Effector memory CD8-positive, alpha-beta T cell (primary cell): ENCODE results near the gene ETNK2.
A peak's percentile ranks its signal among the peaks of the same experiment; 100 is the strongest.

Experiments
- ATAC-seq: fragments of 150-1000 bp; cut with Tn5 transposase; replicated peaks from 2 replicates; pipeline ENCODE4 v1.10.0; 2021; ENCODE audit warnings: mild to moderate bottlenecking, moderate library complexity
- DNase-seq, 3 experiments: peaks; one replicate each; pipeline ENCODE4 v3.0.0; 2021
- H3K27ac Mint-ChIP-seq, 2 donors: one replicate each; pipeline ENCODE4 v1.8.0; 2022; ENCODE audit warnings: mild to moderate bottlenecking in 2 of 2, mixed read lengths in 2 of 2, moderate library complexity in 2 of 2
- H3K27me3 Mint-ChIP-seq, 2 donors: one replicate each; pipeline ENCODE4 v1.8.0; 2022; ENCODE audit warnings: mixed read lengths in 2 of 2
- H3K36me3 Mint-ChIP-seq: one replicate; pipeline ENCODE4 v1.8.0; 2022; ENCODE audit warnings: mild to moderate bottlenecking, moderate library complexity, mixed read lengths; ENCODE audit not compliant: insufficient read depth
- H3K4me1 Mint-ChIP-seq, 2 donors: one replicate each; pipeline ENCODE4 v1.8.0; 2022; ENCODE audit warnings: low read depth in 2 of 2, mixed read lengths in 2 of 2
- H3K4me3 Mint-ChIP-seq, 2 donors: one replicate each; pipeline ENCODE4 v1.8.0; 2022; ENCODE audit warnings: mild to moderate bottlenecking in 2 of 2, mixed read lengths in 2 of 2, moderate library complexity in 2 of 2
- H3K9me3 Mint-ChIP-seq, 2 donors: one replicate each; pipeline ENCODE4 v1.8.0; 2022; ENCODE audit warnings: mixed read lengths in 2 of 2
- total RNA-seq, 9 experiments: gene quantifications; one replicate each; lab custom pipeline; 2026; lab: John Stamatoyannopoulos, UW

The ETNK2 gene, protein sequence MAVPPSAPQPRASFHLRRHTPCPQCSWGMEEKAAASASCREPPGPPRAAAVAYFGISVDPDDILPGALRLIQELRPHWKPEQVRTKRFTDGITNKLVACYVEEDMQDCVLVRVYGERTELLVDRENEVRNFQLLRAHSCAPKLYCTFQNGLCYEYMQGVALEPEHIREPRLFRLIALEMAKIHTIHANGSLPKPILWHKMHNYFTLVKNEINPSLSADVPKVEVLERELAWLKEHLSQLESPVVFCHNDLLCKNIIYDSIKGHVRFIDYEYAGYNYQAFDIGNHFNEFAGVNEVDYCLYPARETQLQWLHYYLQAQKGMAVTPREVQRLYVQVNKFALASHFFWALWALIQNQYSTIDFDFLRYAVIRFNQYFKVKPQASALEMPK
- total RNA-seq: 1.4 to 8.7 (median 4.6) reads per million in 9 experiments

DNA sequence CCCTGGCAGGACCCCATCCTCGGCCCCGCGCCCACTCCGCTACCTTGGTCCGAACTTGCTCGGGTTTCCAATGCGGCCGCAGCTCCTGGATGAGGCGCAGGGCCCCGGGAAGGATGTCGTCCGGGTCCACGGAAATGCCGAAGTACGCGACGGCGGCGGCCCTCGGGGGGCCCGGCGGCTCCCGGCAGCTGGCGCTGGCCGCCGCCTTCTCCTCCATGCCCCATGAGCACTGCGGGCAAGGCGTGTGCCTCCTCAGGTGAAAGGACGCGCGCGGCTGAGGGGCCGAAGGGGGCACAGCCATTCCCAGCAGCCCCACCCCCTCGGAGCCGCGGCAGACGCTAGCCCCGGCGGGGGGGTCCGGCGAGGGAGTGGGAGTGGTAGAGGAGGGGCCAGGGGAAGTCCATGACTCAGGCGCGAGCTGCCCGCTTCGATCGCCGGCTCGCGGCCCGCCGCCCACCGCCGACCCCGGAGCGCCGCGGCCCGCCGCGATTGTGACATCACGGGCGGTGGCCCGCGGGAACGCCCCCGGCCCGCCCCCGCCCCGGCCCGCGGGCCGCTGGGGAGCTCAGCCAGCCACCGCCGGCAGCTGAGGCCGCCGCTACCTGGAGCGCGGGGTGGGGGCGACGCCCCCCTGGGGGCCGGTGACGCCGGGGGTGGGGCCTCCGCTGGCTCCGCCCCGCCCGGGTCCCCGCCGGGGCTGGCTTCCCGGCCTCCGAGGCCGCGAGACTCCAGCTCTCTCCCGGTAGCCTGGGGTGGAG lies at the start of gene ETNK2:
ETNK2 (minus strand) TSS at position 493 of the 758 bp plus-strand sequence; CDS start at position 301, 192 bp downstream.
- H3K27ac Mint-ChIP-seq: peak within 1 kb of the TSS in 1 of 2 donors; percentile 57
- peaks cover 7 to 8% of the 10 kb centered on the region in 2 donors for H3K4me1 Mint-ChIP-seq
- peak; percentile 40 to 65 (median 57) for DNase-seq

DNA sequence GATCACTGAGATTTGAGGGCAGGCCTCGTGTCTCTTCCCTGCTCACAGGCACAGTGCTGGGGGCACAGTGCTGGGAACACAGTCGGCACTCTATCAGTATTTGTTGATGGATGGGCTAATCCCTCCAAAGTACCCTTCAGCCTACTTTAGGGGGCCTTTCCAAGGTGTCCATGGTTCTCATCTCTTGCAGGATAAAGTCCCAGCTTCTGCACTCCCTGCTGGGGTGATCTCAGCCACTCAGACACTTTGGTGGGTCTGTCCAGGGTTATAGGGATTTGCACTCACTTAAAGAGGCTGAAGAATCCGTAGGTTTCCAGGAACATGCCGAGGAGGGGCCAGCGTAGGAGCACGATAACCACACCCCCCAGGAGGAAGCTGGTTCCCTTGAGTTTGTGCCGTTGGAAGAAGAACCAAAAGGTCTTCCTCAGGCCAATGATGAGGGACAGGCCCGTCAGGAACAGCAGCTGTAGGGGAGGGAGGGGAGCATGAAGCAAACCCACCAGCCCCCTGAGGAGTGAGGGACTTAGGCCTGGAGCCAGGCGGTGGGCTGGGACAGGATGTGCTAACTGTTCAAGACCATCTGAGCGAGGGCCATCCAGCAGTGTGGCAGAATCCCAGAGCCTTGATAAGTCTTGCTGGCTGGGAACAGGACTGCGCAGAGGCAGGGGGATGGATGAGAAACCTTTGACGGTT lies 49.6 kb upstream of the ETNK2 start:
- DNase-seq: no peak
- peaks cover 0 to 10% of the 10 kb centered on the region in 2 donors for H3K4me1 Mint-ChIP-seq
- no peaks in the 10 kb centered on the region for H3K9me3 Mint-ChIP-seq
- H3K4me3 Mint-ChIP-seq: no peak overlapping the region
- H3K36me3 Mint-ChIP-seq: no peaks in the 10 kb centered on the region
- H3K27me3 Mint-ChIP-seq: peaks cover 51 to 66% of the 10 kb centered on the region in 2 donors
- no peak for ATAC-seq
- no peak overlapping the region for H3K27ac Mint-ChIP-seq

More for the DNA sequence above, at the start of gene ETNK2:
- Mint-ChIP-seq H3K9me3 (no peaks in the 10 kb centered on the region), H3K27me3 (peaks cover 0 to 23% of the 10 kb centered on the region in 2 donors), H3K36me3 (peaks cover 3% of the 10 kb centered on the region), H3K4me3 (peak within 1 kb of the TSS; percentile 71 to 77)
- peak; percentile 85 for ATAC-seq

DNA sequence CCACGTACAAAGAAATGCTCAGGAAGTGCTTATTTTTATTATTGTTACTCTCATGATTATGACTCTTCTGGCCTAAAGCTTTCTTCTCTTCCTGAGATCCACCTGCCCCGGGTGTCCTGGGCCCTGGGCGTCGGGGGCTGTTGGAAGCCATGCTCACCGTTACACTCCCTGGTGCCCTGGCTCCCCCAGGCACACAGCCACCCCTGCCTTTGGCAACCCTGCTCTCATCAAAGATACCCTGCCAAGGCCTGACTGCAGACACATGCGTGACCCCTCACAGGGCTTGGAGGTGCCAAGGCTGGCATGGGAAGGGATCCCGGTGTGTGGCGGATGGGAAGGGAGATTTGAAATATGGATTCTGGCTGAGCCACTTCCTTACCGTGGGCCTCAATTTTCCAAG lies 47.7 kb upstream of the ETNK2 start:
- no peaks in the 10 kb centered on the region for H3K9me3 Mint-ChIP-seq
- H3K4me3 Mint-ChIP-seq: no peak overlapping the region
- ATAC-seq (no peak), DNase-seq (no peak)
- no peaks in the 10 kb centered on the region for H3K36me3 Mint-ChIP-seq
- peaks cover 32 to 47% of the 10 kb centered on the region in 2 donors for H3K27me3 Mint-ChIP-seq
- H3K4me1 Mint-ChIP-seq: peaks cover 0 to 17% of the 10 kb centered on the region in 2 donors
- no peak overlapping the region for H3K27ac Mint-ChIP-seq

DNA sequence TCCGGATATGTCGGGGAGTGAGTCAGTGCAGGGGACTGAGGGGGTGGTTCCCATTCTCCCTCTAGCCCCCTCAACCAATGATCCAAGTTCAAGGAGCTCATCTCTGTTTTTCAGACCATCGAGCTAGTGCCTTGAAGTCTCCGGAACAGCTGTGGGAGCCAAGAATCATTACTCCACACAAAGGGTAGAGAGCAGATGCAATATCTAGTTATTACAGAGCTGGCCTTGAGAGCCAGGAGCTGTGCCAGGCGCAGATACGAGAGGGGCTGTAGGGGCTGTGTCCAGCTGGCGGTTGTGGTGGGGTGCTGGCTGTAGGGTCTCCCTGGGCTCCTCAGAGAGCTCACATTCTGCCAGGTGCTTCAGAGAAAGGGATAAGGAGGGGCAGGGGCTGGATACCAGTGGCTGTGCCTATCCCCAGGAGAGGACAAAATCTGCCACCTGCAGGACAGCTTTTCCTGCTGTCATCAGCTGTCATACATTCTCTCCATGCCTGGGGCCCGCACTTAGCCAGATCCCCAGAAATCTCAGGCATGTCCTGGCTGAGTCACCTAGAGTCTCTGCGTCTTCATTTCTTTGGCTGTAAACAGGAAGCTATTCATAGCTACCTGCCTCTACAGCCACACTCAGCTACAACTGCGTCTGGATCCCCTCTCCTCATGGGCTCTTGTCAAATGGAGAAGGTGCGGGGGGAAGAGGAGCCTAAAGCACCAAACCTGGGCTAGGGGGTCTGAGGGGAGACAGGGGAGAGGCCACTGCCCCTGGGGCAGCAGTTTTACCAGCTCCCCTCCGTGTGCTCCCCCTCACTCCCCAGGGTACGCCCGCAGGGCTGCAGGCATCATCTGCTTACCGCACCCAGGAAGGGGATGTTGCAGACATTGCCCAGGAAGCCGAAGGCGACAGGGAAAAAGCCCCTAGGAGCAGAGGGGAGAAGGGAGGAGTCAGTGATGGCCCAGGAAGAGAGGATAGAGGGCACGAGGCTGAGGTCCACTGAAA lies 46.8 kb upstream of the ETNK2 start:
- Mint-ChIP-seq H3K4me1 (peaks cover 0 to 20% of the 10 kb centered on the region in 2 donors), H3K27ac (peak overlapping the region in 1 of 2 donors; percentile 7), H3K36me3 (no peaks in the 10 kb centered on the region), H3K4me3 (peak overlapping the region in 1 of 2 donors; percentile 17), H3K9me3 (no peaks in the 10 kb centered on the region), H3K27me3 (peaks cover 24 to 38% of the 10 kb centered on the region in 2 donors)
- peak; percentile 63 for ATAC-seq
- DNase-seq: no peak

DNA sequence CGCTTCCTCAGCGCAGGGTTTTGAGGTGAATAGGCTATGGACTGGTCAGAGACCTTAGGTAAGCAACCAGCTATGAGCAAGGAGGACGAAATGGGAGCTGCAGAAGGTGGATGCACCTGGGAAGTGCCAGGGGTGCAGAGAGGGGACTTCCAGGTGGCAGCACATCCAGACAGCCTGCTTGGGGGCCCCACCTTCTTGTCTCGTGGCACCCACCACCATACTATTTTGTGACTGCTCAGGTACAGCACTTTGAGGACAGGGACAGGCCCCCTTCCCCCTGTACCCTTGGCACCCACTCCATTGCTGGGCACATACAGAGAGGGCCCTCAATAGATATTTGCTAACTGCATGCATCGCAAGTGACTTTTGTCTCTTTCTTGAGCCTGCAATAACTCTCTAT lies 45.2 kb upstream of the ETNK2 start:
- H3K36me3 Mint-ChIP-seq: no peaks in the 10 kb centered on the region
- H3K27ac Mint-ChIP-seq: no peak overlapping the region
- H3K9me3 Mint-ChIP-seq: no peaks in the 10 kb centered on the region
- H3K27me3 Mint-ChIP-seq: peaks cover 28 to 29% of the 10 kb centered on the region in 2 donors
- peaks cover 0 to 20% of the 10 kb centered on the region in 2 donors for H3K4me1 Mint-ChIP-seq
- DNase-seq: no peak
- ATAC-seq: peak; percentile 19
- no peak overlapping the region for H3K4me3 Mint-ChIP-seq

DNA sequence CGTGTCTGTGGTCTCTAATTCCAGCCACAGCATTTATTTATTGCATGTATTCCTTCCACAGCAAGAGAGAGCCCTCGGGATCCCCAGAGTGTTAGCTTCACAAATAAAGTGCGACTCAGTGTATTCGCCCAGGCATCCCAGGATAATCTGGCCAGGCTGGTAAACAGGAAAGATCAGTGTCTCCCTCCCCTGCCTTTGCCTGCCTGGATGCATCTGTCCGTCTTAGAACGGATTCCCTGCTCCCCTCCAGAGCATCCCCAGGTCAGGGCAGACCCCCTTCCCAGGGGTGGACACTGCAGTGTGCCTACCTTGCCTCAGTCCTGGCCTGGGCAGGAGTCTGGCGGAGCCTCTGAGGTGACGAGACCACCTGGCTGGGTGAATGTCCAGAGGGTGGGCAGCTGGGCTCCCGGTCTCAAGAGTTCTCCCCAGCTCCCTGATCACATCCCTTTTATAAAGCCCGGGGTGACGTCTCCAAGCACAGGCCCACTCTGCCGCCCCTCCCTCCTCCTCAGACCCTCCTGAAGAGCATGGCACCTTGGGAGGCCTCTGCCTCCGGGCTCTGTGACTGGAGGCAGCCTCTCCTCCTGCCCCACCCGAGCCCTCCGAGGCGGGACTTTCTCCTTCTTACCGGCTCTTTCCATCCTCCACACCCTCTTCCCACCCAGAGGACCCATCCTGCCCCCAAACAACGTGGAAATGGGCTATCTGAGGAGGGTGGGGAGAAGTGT lies 44.4 kb upstream of the ETNK2 start, which contains the start of gene KISS1:
KISS1 (minus strand) TSS at position 424 of the 728 bp plus-strand sequence. CDS start 3,615 bp downstream, outside the sequence.
- Mint-ChIP-seq H3K27me3 (peaks cover 21 to 24% of the 10 kb centered on the region in 2 donors), H3K4me1 (peaks cover 0 to 21% of the 10 kb centered on the region in 2 donors), H3K36me3 (no peaks in the 10 kb centered on the region), H3K9me3 (no peaks in the 10 kb centered on the region), H3K27ac (peak within 1 kb of the TSS in 1 of 2 donors; percentile 27), H3K4me3 (peak within 1 kb of the TSS in 1 of 2 donors; percentile 28)
- ATAC-seq (no peak), DNase-seq (no peak)

DNA sequence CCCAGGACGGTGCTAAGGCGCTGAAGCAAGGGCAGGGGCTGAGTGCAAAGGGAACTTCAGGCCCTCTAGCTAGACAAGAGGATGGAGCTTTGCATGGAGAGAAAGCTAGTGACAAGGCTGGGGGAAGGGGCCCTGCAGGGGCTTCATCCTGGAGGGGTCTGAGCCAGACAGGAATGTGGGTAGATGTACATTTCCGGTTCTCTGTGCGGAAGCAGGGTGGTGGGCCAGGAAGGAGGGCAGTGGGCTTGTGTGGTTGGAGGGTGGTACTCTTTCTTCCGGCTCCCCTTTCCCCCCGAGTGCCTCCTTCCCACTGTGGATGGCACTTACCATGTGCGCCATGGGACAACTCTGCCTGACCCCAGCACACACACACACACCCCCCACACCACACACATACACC lies 42.9 kb upstream of the ETNK2 start:
- Mint-ChIP-seq H3K36me3 (no peaks in the 10 kb centered on the region), H3K27me3 (peaks cover 18 to 21% of the 10 kb centered on the region in 2 donors), H3K4me3 (no peak overlapping the region), H3K9me3 (no peaks in the 10 kb centered on the region), H3K4me1 (peaks cover 0 to 24% of the 10 kb centered on the region in 2 donors), H3K27ac (no peak overlapping the region)
- ATAC-seq (no peak), DNase-seq (no peak)

DNA sequence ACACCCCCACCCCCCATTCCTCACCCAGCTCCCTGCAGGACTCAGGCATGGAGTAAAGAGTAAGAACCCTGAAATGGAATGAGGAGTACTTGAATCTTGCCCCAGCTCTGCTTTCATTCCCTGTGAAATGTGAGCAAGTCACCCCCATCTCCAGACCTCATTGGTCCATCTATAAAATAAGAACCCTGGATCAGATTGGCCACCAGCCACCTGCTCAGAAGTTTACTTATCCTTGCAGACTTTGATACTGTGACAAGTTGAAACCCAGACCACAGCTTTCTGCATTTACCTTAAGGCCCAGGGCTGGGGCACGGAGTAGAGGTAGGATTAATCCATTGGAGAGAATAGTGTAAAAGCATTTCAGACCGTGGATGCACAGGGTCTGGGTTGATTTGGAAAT lies 42.2 kb upstream of the ETNK2 start:
- H3K4me1 Mint-ChIP-seq: peaks cover 0 to 29% of the 10 kb centered on the region in 2 donors
- H3K4me3 Mint-ChIP-seq: no peak overlapping the region
- no peaks in the 10 kb centered on the region for H3K9me3 Mint-ChIP-seq
- ATAC-seq: no peak
- no peak overlapping the region for H3K27ac Mint-ChIP-seq
- H3K36me3 Mint-ChIP-seq: peaks cover 5% of the 10 kb centered on the region
- peaks cover 25 to 28% of the 10 kb centered on the region in 2 donors for H3K27me3 Mint-ChIP-seq
- no peak for DNase-seq

DNA sequence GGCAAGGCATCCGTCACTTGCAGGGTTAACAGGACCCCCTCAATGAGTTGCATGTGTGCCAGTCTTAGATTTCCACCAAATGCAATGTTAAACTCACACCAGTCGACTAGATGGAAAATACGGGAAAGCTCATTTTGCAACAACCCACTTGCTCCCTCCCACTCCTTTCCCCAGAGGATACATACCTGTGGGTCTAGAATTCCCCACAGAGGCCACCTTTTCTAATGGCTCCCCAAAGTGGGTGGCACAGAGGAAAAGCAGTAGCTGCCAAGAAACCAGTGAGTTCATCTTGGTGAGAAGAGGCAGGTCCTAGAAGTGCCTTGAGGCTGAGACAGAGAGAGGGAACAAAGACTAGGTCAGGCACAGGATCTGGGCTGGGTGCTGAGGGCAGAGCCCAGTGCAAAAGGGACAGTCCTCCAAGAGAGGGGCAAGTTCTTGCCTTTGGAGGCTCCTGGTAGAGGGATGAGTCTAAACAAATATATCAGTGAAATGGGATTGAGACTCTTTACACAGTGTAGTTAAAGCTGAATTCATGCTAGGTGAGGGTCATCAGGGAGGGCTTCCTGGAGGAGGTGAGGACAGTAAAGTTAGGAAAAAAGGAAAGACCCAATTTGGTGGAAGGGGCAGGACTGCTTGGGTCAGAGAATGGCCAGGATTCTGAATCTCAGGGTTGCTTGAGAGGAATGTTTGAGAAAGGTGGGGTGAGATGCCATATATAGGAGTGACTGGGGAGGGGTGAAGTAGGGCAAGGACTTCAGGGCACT lies 40.9 kb upstream of the ETNK2 start:
- H3K9me3 Mint-ChIP-seq: no peaks in the 10 kb centered on the region
- peaks cover 6% of the 10 kb centered on the region for H3K36me3 Mint-ChIP-seq
- H3K27ac Mint-ChIP-seq: no peak overlapping the region
- DNase-seq (no peak), ATAC-seq (no peak)
- H3K4me3 Mint-ChIP-seq: no peak overlapping the region
- H3K4me1 Mint-ChIP-seq: peaks cover 0 to 27% of the 10 kb centered on the region in 2 donors
- H3K27me3 Mint-ChIP-seq: peaks cover 30 to 41% of the 10 kb centered on the region in 2 donors

DNA sequence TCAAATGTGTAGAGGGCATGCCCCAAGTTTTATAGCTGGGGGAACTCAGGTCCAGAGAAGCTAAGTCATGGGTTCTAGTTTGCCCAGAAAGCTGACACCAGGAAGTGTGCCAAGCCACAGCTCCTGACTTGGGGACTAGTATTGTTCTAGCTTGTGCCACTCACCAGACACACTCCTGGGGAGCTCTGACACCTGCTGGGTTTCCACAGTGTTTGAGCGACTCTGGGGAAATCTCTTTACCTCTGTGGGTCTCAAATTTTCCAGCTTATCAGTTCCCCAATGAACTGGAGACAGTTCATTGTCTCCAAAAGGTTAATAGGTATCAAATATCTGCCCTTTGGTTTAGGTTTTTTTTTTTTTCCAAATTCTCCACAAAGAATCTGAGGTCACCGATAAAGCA lies 40.2 kb upstream of the ETNK2 start:
- Mint-ChIP-seq H3K27ac (no peak overlapping the region), H3K4me1 (peaks cover 0 to 33% of the 10 kb centered on the region in 2 donors), H3K27me3 (peaks cover 37 to 48% of the 10 kb centered on the region in 2 donors), H3K36me3 (peaks cover 6% of the 10 kb centered on the region), H3K4me3 (no peak overlapping the region), H3K9me3 (no peaks in the 10 kb centered on the region)
- DNase-seq (no peak), ATAC-seq (no peak)

DNA sequence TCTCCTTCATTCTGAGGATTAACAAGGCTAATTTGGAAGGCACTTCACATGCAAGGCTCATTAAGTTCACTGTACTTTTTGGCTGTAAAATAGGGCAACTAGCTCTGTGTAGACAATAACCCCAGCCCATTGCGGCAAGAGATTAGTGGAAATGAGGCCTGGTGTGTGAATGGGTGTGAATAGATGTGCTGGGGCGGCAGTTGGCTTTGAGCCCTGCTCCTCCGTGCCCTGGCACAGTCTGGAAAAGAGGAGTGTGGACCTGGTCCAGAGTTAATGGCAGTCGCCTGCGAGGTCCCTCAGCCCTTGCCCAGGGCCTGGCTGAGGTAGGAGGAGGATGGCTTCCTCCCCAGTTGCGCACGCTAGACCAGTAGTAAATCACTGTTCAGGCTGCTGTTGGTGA lies 39.6 kb upstream of the ETNK2 start:
- Mint-ChIP-seq H3K27me3 (peaks cover 43 to 54% of the 10 kb centered on the region in 2 donors), H3K27ac (no peak overlapping the region), H3K9me3 (no peaks in the 10 kb centered on the region), H3K4me1 (peaks cover 0 to 31% of the 10 kb centered on the region in 2 donors), H3K36me3 (peaks cover 6% of the 10 kb centered on the region), H3K4me3 (no peak overlapping the region)
- DNase-seq (no peak), ATAC-seq (no peak)
